B cell (primary cell): ENCODE measurements around the gene OTOA.
"Not testable (repeated sequence)": the region's sequence is repeated elsewhere in the genome, so short reads cannot be mapped to it uniquely, and the experiment has no call there.

ENCODE experiments used
- CTCF ChIP-seq: fragments of 200-600 bp; IDR thresholded peaks from one replicate; pipeline ENCODE4 v1.8.0; 2022; ENCODE audit warnings: antibody characterized with exemption, mild to moderate bottlenecking
- EZH2 ChIP-seq: IDR thresholded peaks from 2 replicates; pipeline ENCODE4 v1.6.1; 2012; ENCODE audit warnings: borderline replicate concordance, low read depth, mild to moderate bottlenecking, moderate library complexity, low read length; ENCODE audit not compliant: insufficient read depth, poor library complexity, severe bottlenecking

GRCh38 chr16:21773207-21773553, 109.4 kb downstream of the OTOA start:
- not testable (repeated sequence) for TF ChIP-seq CTCF, EZH2
